ENCODE measurements around the gene OLFML2B.

OLFML2B gene

GRCh38 chr1:161973924-161974845 is 49.5 kb downstream of the OLFML2B start:
- no peak overlapping the region for H2AFZ ChIP-seq (ENCODE audit: low read depth, low read length)
- no peak overlapping the region for H3K9ac ChIP-seq (ENCODE audit: low read length)
- no peaks in the 10 kb centered on the region for H3K79me2 ChIP-seq (ENCODE audit: low read length)
- no peaks in the 10 kb centered on the region for H3K4me1 ChIP-seq (ENCODE audit: low read length)
- no peak overlapping the region for H3K27ac ChIP-seq (ENCODE audit: low read length)
- H3K4me3 ChIP-seq (ENCODE audit: low read length), result no peak overlapping the region
- H3K9me3 ChIP-seq (ENCODE audit: insufficient read depth, low read length), result no peaks in the 10 kb centered on the region
- no peaks in the 10 kb centered on the region for H3K36me3 ChIP-seq (replicated peaks; ENCODE audit: low read depth, low read length)
- TF ChIP-seq EZH2phosphoT487 (IDR thresholded peaks at IDR 0.05; ENCODE audit: low read depth), result no peak
- no peak for TF ChIP-seq CTCF (IDR thresholded peaks at IDR 0.05; ENCODE audit: low read depth, low read length)
- peaks cover 13% of the 10 kb centered on the region; the same call in 1 of the 2 replicates for H3K27me3 ChIP-seq (ENCODE audit: low read depth, low read length)
- H4K20me1 ChIP-seq (ENCODE audit: insufficient read depth, low read length), result no peaks in the 10 kb centered on the region
- no peak overlapping the region for H3K4me2 ChIP-seq (ENCODE audit: low read length)

GRCh38 chr1:161972828-161973227 is 50.8 kb downstream of the OLFML2B start:
- Histone ChIP-seq H3K36me3 (replicated peaks; ENCODE audit: low read depth, low read length) (no peaks in the 10 kb centered on the region), H3K9ac (ENCODE audit: low read length) (no peak overlapping the region), H3K4me3 (ENCODE audit: low read length) (no peak overlapping the region), H3K27ac (ENCODE audit: low read length) (no peak overlapping the region), H3K9me3 (ENCODE audit: insufficient read depth, low read length) (no peaks in the 10 kb centered on the region), H3K4me1 (ENCODE audit: low read length) (no peaks in the 10 kb centered on the region), H3K4me2 (ENCODE audit: low read length) (no peak overlapping the region), H4K20me1 (ENCODE audit: insufficient read depth, low read length) (no peaks in the 10 kb centered on the region), H3K79me2 (ENCODE audit: low read length) (no peaks in the 10 kb centered on the region), H2AFZ (ENCODE audit: low read depth, low read length) (no peak overlapping the region), H3K27me3 (ENCODE audit: low read depth, low read length) (peaks cover 13% of the 10 kb centered on the region; the same call in 1 of the 2 replicates)
- no peak for TF ChIP-seq CTCF (IDR thresholded peaks at IDR 0.05; ENCODE audit: low read depth, low read length)
- no peak for TF ChIP-seq EZH2phosphoT487 (IDR thresholded peaks at IDR 0.05; ENCODE audit: low read depth)

GRCh38 chr1:161970633-161971032 is 53.0 kb downstream of the OLFML2B start:
- no peak for TF ChIP-seq CTCF (IDR thresholded peaks at IDR 0.05; ENCODE audit: low read depth, low read length)
- no peak for TF ChIP-seq EZH2phosphoT487 (IDR thresholded peaks at IDR 0.05; ENCODE audit: low read depth)
- H3K36me3 ChIP-seq (replicated peaks; ENCODE audit: low read depth, low read length), result peaks cover 6% of the 10 kb centered on the region
- no peak overlapping the region for H3K4me3 ChIP-seq (ENCODE audit: low read length)
- no peaks in the 10 kb centered on the region for H3K79me2 ChIP-seq (ENCODE audit: low read length)
- no peak overlapping the region for H3K4me2 ChIP-seq (ENCODE audit: low read length)
- no peak overlapping the region for H2AFZ ChIP-seq (ENCODE audit: low read depth, low read length)
- H3K27ac ChIP-seq (ENCODE audit: low read length), result no peak overlapping the region
- no peak overlapping the region for H3K9ac ChIP-seq (ENCODE audit: low read length)
- H4K20me1 ChIP-seq (ENCODE audit: insufficient read depth, low read length), result no peaks in the 10 kb centered on the region
- no peaks in the 10 kb centered on the region for H3K9me3 ChIP-seq (ENCODE audit: insufficient read depth, low read length)
- peaks cover 8% of the 10 kb centered on the region; the same call in 1 of the 2 replicates for H3K27me3 ChIP-seq (ENCODE audit: low read depth, low read length)
- H3K4me1 ChIP-seq (ENCODE audit: low read length), result no peaks in the 10 kb centered on the region

GRCh38 chr1:161970036-161970435 is 53.6 kb downstream of the OLFML2B start:
- Histone ChIP-seq H3K9ac (ENCODE audit: low read length) (no peak overlapping the region), H3K4me1 (ENCODE audit: low read length) (no peaks in the 10 kb centered on the region), H3K27me3 (ENCODE audit: low read depth, low read length) (0 out of 2 replicates have a peak, but pooled peaks cover 2% of the 10 kb centered on the region), H3K4me3 (ENCODE audit: low read length) (no peak overlapping the region), H2AFZ (ENCODE audit: low read depth, low read length) (no peak overlapping the region), H3K9me3 (ENCODE audit: insufficient read depth, low read length) (no peaks in the 10 kb centered on the region), H3K27ac (ENCODE audit: low read length) (no peak overlapping the region), H4K20me1 (ENCODE audit: insufficient read depth, low read length) (no peaks in the 10 kb centered on the region), H3K4me2 (ENCODE audit: low read length) (no peak overlapping the region), H3K36me3 (replicated peaks; ENCODE audit: low read depth, low read length) (peaks cover 7% of the 10 kb centered on the region), H3K79me2 (ENCODE audit: low read length) (no peaks in the 10 kb centered on the region)
- TF ChIP-seq CTCF (IDR thresholded peaks at IDR 0.05; ENCODE audit: low read depth, low read length) (no peak), EZH2phosphoT487 (IDR thresholded peaks at IDR 0.05; ENCODE audit: low read depth) (no peak)

All from OCI-LY3 (cell line).